Breast epithelium (tissue), 3 donors: ENCODE data around the gene COX17.

Source experiments
- POLR2A ChIP-seq: fragments of 450-650 bp; IDR thresholded peaks from one replicate; pipeline ENCODE4 v1.6.1; 2016; ENCODE audit warnings: antibody characterized with exemption, mild to moderate bottlenecking, moderate library complexity
- TF ChIP-seq, protein P1 (sequence below), 3 donors: fragments of 450-650 bp; IDR thresholded peaks; one replicate each; pipeline ENCODE4 v1.5.1; 2016 to 2017; ENCODE audit warnings: antibody characterized with exemption in 3 of 3, mild to moderate bottlenecking in 3 of 3, moderate library complexity in 3 of 3

- TF ChIP-seq POLR2A = no peak
- TF ChIP-seq, protein P1, sequence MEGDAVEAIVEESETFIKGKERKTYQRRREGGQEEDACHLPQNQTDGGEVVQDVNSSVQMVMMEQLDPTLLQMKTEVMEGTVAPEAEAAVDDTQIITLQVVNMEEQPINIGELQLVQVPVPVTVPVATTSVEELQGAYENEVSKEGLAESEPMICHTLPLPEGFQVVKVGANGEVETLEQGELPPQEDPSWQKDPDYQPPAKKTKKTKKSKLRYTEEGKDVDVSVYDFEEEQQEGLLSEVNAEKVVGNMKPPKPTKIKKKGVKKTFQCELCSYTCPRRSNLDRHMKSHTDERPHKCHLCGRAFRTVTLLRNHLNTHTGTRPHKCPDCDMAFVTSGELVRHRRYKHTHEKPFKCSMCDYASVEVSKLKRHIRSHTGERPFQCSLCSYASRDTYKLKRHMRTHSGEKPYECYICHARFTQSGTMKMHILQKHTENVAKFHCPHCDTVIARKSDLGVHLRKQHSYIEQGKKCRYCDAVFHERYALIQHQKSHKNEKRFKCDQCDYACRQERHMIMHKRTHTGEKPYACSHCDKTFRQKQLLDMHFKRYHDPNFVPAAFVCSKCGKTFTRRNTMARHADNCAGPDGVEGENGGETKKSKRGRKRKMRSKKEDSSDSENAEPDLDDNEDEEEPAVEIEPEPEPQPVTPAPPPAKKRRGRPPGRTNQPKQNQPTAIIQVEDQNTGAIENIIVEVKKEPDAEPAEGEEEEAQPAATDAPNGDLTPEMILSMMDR (IDR thresholded peaks at IDR 0.05) = no peak
These were observed 37.5 kb downstream of the COX17 start for GRCh38 chr3:119639494-119640350.
